Osteoblast (primary cell): ENCODE measurements around the gene IBTK. TPM values are rescaled to one million over a fixed set of nuclear protein-coding genes. Genes with fewer than 3 reads are reported as not detected.
"Not testable (repeated sequence)": the region's sequence is repeated elsewhere in the genome, so short reads cannot be mapped to it uniquely, and the experiment has no call there.

Source experiments
- DNase-seq: peaks from one replicate; pipeline ENCODE4 v3.0.0; 2011; ENCODE audit warnings: low spot score, mixed read lengths; ENCODE audit not compliant: insufficient read length; ENCODE audit errors: missing footprints
- H2AFZ ChIP-seq: 2 replicates; pipeline ENCODE4 v1.6.0; 2011; ENCODE audit warnings: mild to moderate bottlenecking, low read length
- H3K27ac ChIP-seq: 2 replicates; pipeline ENCODE4 v1.5.1; 2011; ENCODE audit warnings: mild to moderate bottlenecking, low read depth, low read length, moderate library complexity
- H3K27me3 ChIP-seq: 2 replicates; pipeline ENCODE4 v1.6.0; 2012; ENCODE audit warnings: mild to moderate bottlenecking, control low read depth, inconsistent platforms, low read length, moderate library complexity; ENCODE audit not compliant: insufficient read depth
- H3K36me3 ChIP-seq: 2 replicates; pipeline ENCODE4 v1.5.1; 2011; ENCODE audit warnings: mild to moderate bottlenecking, low read length, control low read depth, moderate library complexity; ENCODE audit not compliant: insufficient read depth
- H3K4me1 ChIP-seq: 2 replicates; pipeline ENCODE4 v1.5.1; 2011; ENCODE audit warnings: mild to moderate bottlenecking, low read length, control low read depth, moderate library complexity; ENCODE audit not compliant: insufficient read depth
- H3K4me2 ChIP-seq: 2 replicates; pipeline ENCODE4 v1.6.0; 2011; ENCODE audit warnings: mild to moderate bottlenecking, low read length; ENCODE audit not compliant: insufficient read depth
- H3K4me3 ChIP-seq: fragments of 200-600 bp; sonication (generic); 3 replicates; pipeline ENCODE4 v1.5.1; 2012; ENCODE audit warnings: mild to moderate bottlenecking, low read length, inconsistent platforms; ENCODE audit not compliant: insufficient read depth
- H3K79me2 ChIP-seq: 2 replicates; pipeline ENCODE4 v1.6.0; 2012; ENCODE audit warnings: mild to moderate bottlenecking, low read length, control low read depth, inconsistent platforms; ENCODE audit not compliant: insufficient read depth
- H3K9me3 ChIP-seq: 2 replicates; pipeline ENCODE4 v1.5.1; 2011; ENCODE audit warnings: low read depth, low read length, control low read depth
- H4K20me1 ChIP-seq: 2 replicates; pipeline ENCODE4 v1.6.0; 2012; ENCODE audit warnings: mild to moderate bottlenecking, low read length, control low read depth; ENCODE audit not compliant: insufficient read depth
- total RNA-seq: library from RNA; depleted of rRNA; stranded (reverse); fragments of >200 nt; gene quantifications from 2 replicates; pipeline ENCODE4 v1.2.3, GENCODE V29; 2012
- TF ChIP-seq, protein P1 (sequence below): IDR thresholded peaks from 2 replicates; pipeline ENCODE4 v1.5.1; 2011; ENCODE audit warnings: mild to moderate bottlenecking, low read depth, low read length, moderate library complexity; ENCODE audit errors: extremely low read depth

The IBTK gene
- total RNA-seq, 1 donor, result 70.6 TPM

DNA sequence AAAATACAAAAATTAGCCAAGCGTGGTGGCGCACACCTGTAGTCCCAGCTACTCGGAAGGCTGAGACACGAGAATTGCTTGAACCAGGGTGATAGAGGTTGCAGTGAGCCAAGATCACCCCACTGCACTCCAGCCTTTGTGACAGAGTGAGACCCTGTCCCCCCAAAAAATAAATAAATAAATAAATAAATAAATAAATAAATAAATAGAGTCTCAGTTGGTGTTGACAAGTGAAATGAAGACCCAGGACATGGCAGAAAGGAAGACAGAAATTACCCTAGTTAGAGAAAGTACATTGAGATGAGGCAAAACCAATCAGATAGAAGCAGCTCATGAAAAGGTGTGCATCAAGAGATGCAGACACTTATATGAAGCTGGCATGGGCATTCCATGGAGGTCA is 105.0 kb downstream of the IBTK start:
- no peak overlapping the region for H3K4me3 ChIP-seq

DNA sequence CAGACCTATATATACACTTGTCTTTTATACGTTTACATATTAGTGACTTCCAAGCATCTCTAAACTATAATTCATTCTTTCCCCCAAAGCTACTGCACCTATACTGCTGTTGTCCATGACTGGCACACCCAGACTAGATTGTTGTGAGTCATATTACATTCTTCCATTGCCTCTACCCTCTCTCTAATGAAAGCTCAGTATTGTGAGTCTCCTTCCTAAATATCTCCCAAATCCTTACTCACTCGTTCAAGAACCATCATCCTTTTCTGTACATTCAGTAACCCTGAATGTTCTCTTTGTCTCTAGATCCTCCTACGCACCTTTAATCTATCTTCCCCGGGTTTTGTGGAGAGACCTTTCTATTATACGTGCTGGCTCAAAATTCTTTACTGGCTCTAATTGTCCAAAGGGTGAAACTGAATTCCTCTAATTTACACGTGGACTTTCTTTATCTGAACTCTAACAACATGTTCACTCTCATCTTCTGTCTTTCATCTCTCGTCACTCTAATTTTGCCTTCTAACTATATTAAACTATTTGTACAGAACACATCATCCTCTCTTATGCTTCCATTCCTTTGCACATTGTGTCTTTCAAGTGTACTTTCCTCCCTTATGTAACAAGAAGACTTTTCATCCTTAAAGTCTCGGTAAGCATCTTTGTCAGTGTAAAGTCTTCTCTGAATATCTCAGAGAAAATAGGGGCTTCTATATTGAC is 109.3 kb downstream of the IBTK start:
- DNase-seq, result no peak
- TF ChIP-seq, protein P1, sequence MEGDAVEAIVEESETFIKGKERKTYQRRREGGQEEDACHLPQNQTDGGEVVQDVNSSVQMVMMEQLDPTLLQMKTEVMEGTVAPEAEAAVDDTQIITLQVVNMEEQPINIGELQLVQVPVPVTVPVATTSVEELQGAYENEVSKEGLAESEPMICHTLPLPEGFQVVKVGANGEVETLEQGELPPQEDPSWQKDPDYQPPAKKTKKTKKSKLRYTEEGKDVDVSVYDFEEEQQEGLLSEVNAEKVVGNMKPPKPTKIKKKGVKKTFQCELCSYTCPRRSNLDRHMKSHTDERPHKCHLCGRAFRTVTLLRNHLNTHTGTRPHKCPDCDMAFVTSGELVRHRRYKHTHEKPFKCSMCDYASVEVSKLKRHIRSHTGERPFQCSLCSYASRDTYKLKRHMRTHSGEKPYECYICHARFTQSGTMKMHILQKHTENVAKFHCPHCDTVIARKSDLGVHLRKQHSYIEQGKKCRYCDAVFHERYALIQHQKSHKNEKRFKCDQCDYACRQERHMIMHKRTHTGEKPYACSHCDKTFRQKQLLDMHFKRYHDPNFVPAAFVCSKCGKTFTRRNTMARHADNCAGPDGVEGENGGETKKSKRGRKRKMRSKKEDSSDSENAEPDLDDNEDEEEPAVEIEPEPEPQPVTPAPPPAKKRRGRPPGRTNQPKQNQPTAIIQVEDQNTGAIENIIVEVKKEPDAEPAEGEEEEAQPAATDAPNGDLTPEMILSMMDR, result no peak
- Histone ChIP-seq H3K9me3 (no peaks in the 10 kb centered on the region), H3K4me1 (peaks cover 5% of the 10 kb centered on the region), H3K27me3 (no peaks in the 10 kb centered on the region), H2AFZ (no peak overlapping the region), H3K36me3 (no peaks in the 10 kb centered on the region), H3K79me2 (no peaks in the 10 kb centered on the region), H3K4me2 (no peak overlapping the region), H3K27ac (no peak overlapping the region), H3K4me3 (no peak overlapping the region), H4K20me1 (no peaks in the 10 kb centered on the region)

More for the DNA sequence above, 105.0 kb downstream of the IBTK start:
- H3K27me3 ChIP-seq, result no peaks in the 10 kb centered on the region
- H4K20me1 ChIP-seq, result no peaks in the 10 kb centered on the region
- no peak for DNase-seq
- H3K4me2 ChIP-seq, result no peak overlapping the region
- H3K4me1 ChIP-seq, result peaks cover 31% of the 10 kb centered on the region
- H3K9me3 ChIP-seq, result no peaks in the 10 kb centered on the region
- no peak overlapping the region for H3K27ac ChIP-seq
- TF ChIP-seq, protein P1, result no peak
- no peaks in the 10 kb centered on the region for H3K36me3 ChIP-seq
- no peak overlapping the region for H2AFZ ChIP-seq
- no peaks in the 10 kb centered on the region for H3K79me2 ChIP-seq

DNA sequence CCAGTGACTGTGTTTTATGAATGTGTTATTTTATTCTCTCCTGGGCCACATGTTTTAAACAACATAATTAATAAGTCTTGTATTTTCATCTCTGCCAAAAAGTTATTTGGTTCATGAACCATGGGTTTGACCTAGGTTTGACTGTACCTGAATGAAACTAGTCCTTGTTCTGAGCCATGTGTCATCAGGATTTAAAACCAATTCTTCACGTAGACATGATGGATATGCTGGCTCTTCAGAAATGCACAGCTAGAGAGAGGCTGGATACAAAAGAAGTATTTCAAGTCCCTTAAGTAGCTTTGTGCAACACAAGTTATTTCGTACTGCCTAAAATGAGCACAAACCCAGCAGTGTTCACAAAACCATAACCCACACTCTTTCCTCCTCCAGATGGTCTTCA is 116.1 kb downstream of the IBTK start:
- H3K79me2 ChIP-seq, result no peaks in the 10 kb centered on the region
- no peaks in the 10 kb centered on the region for H3K27me3 ChIP-seq
- H3K4me3 ChIP-seq, result no peak overlapping the region
- no peaks in the 10 kb centered on the region for H4K20me1 ChIP-seq
- no peak overlapping the region for H3K27ac ChIP-seq
- DNase-seq, result no peak
- H2AFZ ChIP-seq, result no peak overlapping the region
- no peaks in the 10 kb centered on the region for H3K9me3 ChIP-seq
- no peaks in the 10 kb centered on the region for H3K36me3 ChIP-seq
- no peaks in the 10 kb centered on the region for H3K4me1 ChIP-seq
- H3K4me2 ChIP-seq, result no peak overlapping the region
- TF ChIP-seq, protein P1, result no peak

DNA sequence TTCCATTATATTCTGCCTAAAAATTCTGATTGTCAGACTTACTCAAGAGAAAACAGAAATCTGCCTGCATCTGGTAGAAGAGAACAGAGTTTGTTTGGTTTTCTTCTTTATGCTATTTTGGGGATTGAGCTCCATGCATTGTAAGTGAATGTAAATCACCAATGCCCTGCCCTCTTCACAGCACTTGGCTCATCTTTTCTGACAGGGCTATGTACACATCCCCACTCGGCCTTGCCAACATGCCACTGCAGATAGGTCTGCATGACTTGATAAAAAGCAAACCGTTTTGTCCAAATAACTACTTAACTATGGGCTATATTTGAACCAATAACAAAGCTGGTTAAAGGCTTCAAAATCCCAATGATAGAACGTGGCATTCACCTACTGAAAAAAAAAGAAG is 117.7 kb downstream of the IBTK start:
- Histone ChIP-seq H3K4me3 (no peak overlapping the region), H2AFZ (no peak overlapping the region), H3K79me2 (no peaks in the 10 kb centered on the region), H3K27ac (no peak overlapping the region), H4K20me1 (no peaks in the 10 kb centered on the region), H3K4me1 (no peaks in the 10 kb centered on the region), H3K27me3 (no peaks in the 10 kb centered on the region), H3K36me3 (no peaks in the 10 kb centered on the region), H3K9me3 (no peaks in the 10 kb centered on the region), H3K4me2 (no peak overlapping the region)
- no peak for DNase-seq
- TF ChIP-seq, protein P1, result no peak

DNA sequence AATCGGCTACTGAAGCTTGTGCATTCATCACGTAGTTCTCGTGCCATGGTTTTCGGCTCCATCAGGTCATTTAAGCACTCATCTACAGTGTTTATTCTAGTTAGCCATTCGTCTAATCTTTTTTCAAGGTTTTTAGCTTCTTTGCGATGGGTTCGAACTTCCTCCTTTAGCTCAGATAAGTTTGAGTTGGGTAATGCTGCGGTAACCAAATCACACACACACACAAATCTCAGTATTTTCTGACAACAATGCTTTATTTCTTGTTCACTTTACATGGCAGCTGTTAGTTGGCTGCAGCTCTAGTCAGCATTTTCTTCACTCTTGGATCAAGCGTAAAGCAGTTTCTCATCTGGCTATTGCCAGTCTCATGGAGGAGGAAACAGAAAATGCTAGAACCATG is 118.6 kb downstream of the IBTK start:
- not testable (repeated sequence) for H4K20me1 ChIP-seq, H3K36me3 ChIP-seq, H3K27ac ChIP-seq, DNase-seq, H3K4me1 ChIP-seq, H3K27me3 ChIP-seq, H2AFZ ChIP-seq, H3K4me3 ChIP-seq, H3K79me2 ChIP-seq, H3K9me3 ChIP-seq, H3K4me2 ChIP-seq
